ENCODE results near the gene PKMYT1. TPM values are rescaled to one million over a fixed set of nuclear protein-coding genes. Genes with fewer than 3 reads are reported as not detected.

Gene PKMYT1
- total RNA-seq, 6 experiments from 2014 or later: 0.68 to 6.5 (median 1.7) TPM

DNA sequence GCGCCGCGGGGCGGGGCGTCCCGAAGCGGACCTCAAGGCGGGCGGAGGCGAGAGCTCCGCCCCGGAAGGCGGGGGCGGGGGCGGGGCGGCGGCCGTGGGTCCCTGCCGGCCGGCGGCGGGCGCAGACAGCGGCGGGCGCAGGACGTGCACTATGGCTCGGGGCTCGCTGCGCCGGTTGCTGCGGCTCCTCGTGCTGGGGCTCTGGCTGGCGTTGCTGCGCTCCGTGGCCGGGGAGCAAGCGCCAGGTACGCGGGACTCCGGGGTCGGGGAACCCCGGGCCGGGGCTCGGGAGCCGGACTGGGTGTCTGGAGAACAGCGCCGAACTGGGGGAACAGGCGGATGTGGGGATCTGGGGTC is 40.0 kb upstream of the PKMYT1 start, which contains the start of gene TNFRSF12A:
TNFRSF12A (plus strand) TSS at position 122 of the 357 bp plus-strand sequence; CDS start at position 152, 30 bp downstream.
- Histone ChIP-seq H3K36me3 (no peaks in the 10 kb centered on the region), H3K9me3 (no peaks in the 10 kb centered on the region), H3K27ac (peak within 1 kb of the TSS; percentile 84 to 95 (median 91)), H3K4me3 (peak within 1 kb of the TSS; percentile 64 to 84 (median 74)), H3K4me1 (peaks cover 0 to 28% (median 14%) of the 10 kb centered on the region in 4 donors), H3K27me3 (no peaks in the 10 kb centered on the region)
- peak; percentile 17 to 68 (median 56) for ATAC-seq
- 0% methylated on average over 1 of the region's 49 CpGs for WGBS (ENCODE audit: insufficient coverage, low coverage, low lambda C conversion rate, missing lambda C conversion rate)
- peak; percentile 99 for TF ChIP-seq POLR2A (IDR thresholded peaks at IDR 0.05)
- TF ChIP-seq CTCF (IDR thresholded peaks at IDR 0.05): no peak
- DNase-seq: peak; percentile 81 to 87 (median 83)
- intact Hi-C loops (cut with DNase I): no loop called here

DNA sequence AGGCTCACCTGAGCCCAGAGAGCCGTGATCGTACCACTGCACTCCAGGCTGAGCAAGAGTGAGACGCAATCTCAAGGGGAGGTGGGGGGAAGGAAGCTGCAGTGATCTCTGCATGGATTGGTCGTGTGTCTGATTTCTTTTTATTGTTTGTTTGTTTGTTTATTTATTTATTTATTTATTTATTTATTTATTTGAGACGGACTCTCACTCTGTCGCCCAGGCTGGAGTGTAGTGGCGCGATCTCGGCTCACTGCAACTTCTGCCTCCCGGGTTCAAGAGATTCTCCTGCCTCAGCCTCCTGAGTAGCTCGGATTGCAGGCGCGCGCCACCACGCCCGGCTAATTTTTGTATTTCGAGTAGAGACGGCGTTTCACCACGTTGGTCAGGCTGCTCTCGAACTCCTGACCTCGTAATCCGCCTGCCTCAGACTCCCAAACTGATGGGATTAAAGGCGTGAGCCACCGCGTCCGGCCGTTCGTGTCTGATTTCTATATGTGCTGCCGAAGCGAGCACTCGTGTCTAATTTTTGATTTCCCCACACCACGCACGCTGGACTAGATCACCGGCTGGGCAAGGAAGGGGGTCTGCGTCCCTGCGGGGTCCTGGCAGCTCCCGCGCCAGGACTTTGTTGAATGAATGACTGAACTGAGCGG is 39.5 kb upstream of the PKMYT1 start:
- Histone ChIP-seq H3K4me1 (peaks cover 0 to 27% (median 14%) of the 10 kb centered on the region in 4 donors), H3K36me3 (no peaks in the 10 kb centered on the region), H3K27me3 (no peaks in the 10 kb centered on the region), H3K4me3 (peak overlapping the region; percentile 64 to 84 (median 74)), H3K9me3 (no peaks in the 10 kb centered on the region), H3K27ac (no peak overlapping the region)
- DNase-seq: peak in 1 of 3 donors; percentile 31
- TF ChIP-seq CTCF (IDR thresholded peaks at IDR 0.05) (no peak), POLR2A (IDR thresholded peaks at IDR 0.05) (no peak)
- ATAC-seq: no peak
- WGBS (ENCODE audit: insufficient coverage, low coverage, low lambda C conversion rate, missing lambda C conversion rate): 45% methylated on average over 19 of the region's 40 CpGs
- intact Hi-C loops (cut with DNase I): no loop called here

- DNase-seq (no peak), ATAC-seq (no peak)
- H3K27ac ChIP-seq: no peak within 1 kb of the TSS
- H3K4me3 ChIP-seq: no peak within 1 kb of the TSS
- no peak for TF ChIP-seq CTCF (IDR thresholded peaks at IDR 0.05)
- TF ChIP-seq POLR2A (IDR thresholded peaks at IDR 0.05): no peak
- no peaks in the 10 kb centered on the region for H3K27me3 ChIP-seq
- WGBS (ENCODE audit: insufficient coverage, low coverage, low lambda C conversion rate, missing lambda C conversion rate): 9% methylated on average over 26 of the region's 52 CpGs
- H3K4me1 ChIP-seq: peaks cover 0 to 19% (median 8%) of the 10 kb centered on the region in 4 donors
- no peaks in the 10 kb centered on the region for H3K9me3 ChIP-seq
- H3K36me3 ChIP-seq: no peaks in the 10 kb centered on the region
- intact Hi-C loops (cut with DNase I): no loop called here
These were observed 37.7 kb upstream of the PKMYT1 start, which contains the start of gene CLDN6 for GRCh38 chr16:3017794-3018506. Gene CLDN6, minus strand, starts transcription at chr16:3018183. Its CDS starts 2,162 bp downstream, at chr16:3016021.

DNA sequence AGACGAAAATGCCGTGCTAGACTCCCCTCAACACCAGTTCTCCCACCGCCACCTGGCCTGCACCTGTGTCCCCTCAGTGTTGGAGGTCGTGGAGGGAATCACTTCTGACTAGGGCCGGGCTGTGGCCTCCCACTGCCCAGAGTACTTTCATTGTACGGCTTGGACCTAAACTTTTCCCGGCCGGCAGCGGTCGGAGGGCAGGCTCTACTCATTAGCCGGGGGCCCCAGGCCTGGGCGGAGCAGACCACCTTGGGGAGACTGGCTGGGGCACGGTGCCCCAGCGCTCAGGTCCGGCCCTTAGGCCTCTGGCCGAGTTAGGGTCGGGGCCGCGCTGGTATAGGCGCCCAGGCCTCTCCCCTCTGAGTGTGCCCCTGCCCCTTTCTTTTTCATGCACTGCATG is 37.1 kb upstream of the PKMYT1 start:
- H3K27ac ChIP-seq: no peak overlapping the region
- no peak overlapping the region for H3K4me3 ChIP-seq
- H3K27me3 ChIP-seq: no peaks in the 10 kb centered on the region
- H3K36me3 ChIP-seq: no peaks in the 10 kb centered on the region
- intact Hi-C loops (cut with DNase I): no loop called here
- no peaks in the 10 kb centered on the region for H3K9me3 ChIP-seq
- peaks cover 0 to 17% (median 7%) of the 10 kb centered on the region in 4 donors for H3K4me1 ChIP-seq
- TF ChIP-seq POLR2A (IDR thresholded peaks at IDR 0.05) (no peak), CTCF (IDR thresholded peaks at IDR 0.05) (no peak)
- WGBS (ENCODE audit: insufficient coverage, low coverage, low lambda C conversion rate, missing lambda C conversion rate): 89% methylated on average over 9 of the region's 20 CpGs
- DNase-seq (no peak), ATAC-seq (no peak)

Measured in right lobe of liver (tissue), 6 donors.